ENCODE results near the gene COL18A1. TPM values are rescaled to one million over a fixed set of nuclear protein-coding genes. Genes with fewer than 3 reads are reported as not detected.

COL18A1 gene
- total and polyA plus RNA-seq, 4 donors, result 44.9 to 308 (median 232) TPM

- TF ChIP-seq TAF1 (conservative IDR thresholded peaks at IDR 0.05), result no peak
These were observed 26.6 kb upstream of the COL18A1 start (continued) for GRCh38 chr21:45378258-45378966.

GRCh38 chr21:45379171-45379900 lies 25.6 kb upstream of the COL18A1 start:
- no peak overlapping the region for H3K27ac ChIP-seq (ENCODE audit: low read depth in 1 of 2, low read length in 2 of 2)
- no peak for DNase-seq (ENCODE audit: low spot score)
- WGBS, result 83% methylated on average over 19 of the region's 21 CpGs

GRCh38 chr21:45379901-45380330 lies 25.0 kb upstream of the COL18A1 start:
- no peak for DNase-seq (ENCODE audit: low spot score)
- H3K27ac ChIP-seq (ENCODE audit: low read depth in 1 of 2, low read length in 2 of 2), result no peak overlapping the region
- no peaks in the 10 kb centered on the region for H3K36me3 ChIP-seq (ENCODE audit: control insufficient read depth in 4 of 4, insufficient read depth in 3 of 4, low read depth in 1 of 4, low read length in 3 of 4)
- H3K4me3 ChIP-seq (ENCODE audit: low read depth in 1 of 3, low read length in 3 of 3), result no peak overlapping the region
- TF ChIP-seq GABPA (IDR thresholded peaks at IDR 0.05 in 1 of 2, conservative IDR thresholded peaks at IDR 0.05 in 1 of 2) (no peak), RXRA (IDR thresholded peaks at IDR 0.05) (no peak), REST (IDR thresholded peaks at IDR 0.05) (no peak), ZBTB33 (IDR thresholded peaks at IDR 0.05) (no peak), JUND (IDR thresholded peaks at IDR 0.05) (no peak), FOXA1 (IDR thresholded peaks at IDR 0.05) (no peak), CTCF (IDR thresholded peaks at IDR 0.05; ENCODE audit: low read depth, low read length, missing input control) (no peak), EGR1 (IDR thresholded peaks at IDR 0.05; ENCODE audit: low read depth in 2 of 2) (no peak)
- H3K9ac ChIP-seq (ENCODE audit: low read depth in 1 of 2, low read length in 2 of 2), result no peak overlapping the region
- 96% methylated on average over 31 of the region's 35 CpGs for WGBS
- no peaks in the 10 kb centered on the region for H3K9me3 ChIP-seq (ENCODE audit: control insufficient read depth in 4 of 4, low read length in 3 of 4)
- H3K4me1 ChIP-seq (ENCODE audit: control insufficient read depth in 4 of 4, insufficient read depth in 4 of 4, low read length in 3 of 4), result no peaks in the 10 kb centered on the region
- no peaks in the 10 kb centered on the region for H3K27me3 ChIP-seq (ENCODE audit: control insufficient read depth in 4 of 4, insufficient read depth in 4 of 4, low read length in 3 of 4)

More at GRCh38 chr21:45379171-45379900, 25.6 kb upstream of the COL18A1 start:
- H3K9me3 ChIP-seq (ENCODE audit: control insufficient read depth in 4 of 4, low read length in 3 of 4), result no peaks in the 10 kb centered on the region
- H3K27me3 ChIP-seq (ENCODE audit: control insufficient read depth in 4 of 4, insufficient read depth in 4 of 4, low read length in 3 of 4), result no peaks in the 10 kb centered on the region
- TF ChIP-seq NR2F2 (IDR thresholded peaks at IDR 0.05), result no peak
- TF ChIP-seq TAF1 (conservative IDR thresholded peaks at IDR 0.05), result no peak
- TF ChIP-seq HNF4G (IDR thresholded peaks at IDR 0.05), result no peak
- TF ChIP-seq FOXA1 (IDR thresholded peaks at IDR 0.05), result no peak
- TF ChIP-seq REST (IDR thresholded peaks at IDR 0.05), result no peak
- no peaks in the 10 kb centered on the region for H3K4me1 ChIP-seq (ENCODE audit: control insufficient read depth in 4 of 4, insufficient read depth in 4 of 4, low read length in 3 of 4)
- H3K9ac ChIP-seq (ENCODE audit: low read depth in 1 of 2, low read length in 2 of 2), result no peak overlapping the region
- no peaks in the 10 kb centered on the region for H3K36me3 ChIP-seq (ENCODE audit: control insufficient read depth in 4 of 4, insufficient read depth in 3 of 4, low read depth in 1 of 4, low read length in 3 of 4)
- no peak overlapping the region for H3K4me3 ChIP-seq (ENCODE audit: low read depth in 1 of 3, low read length in 3 of 3)

Measured in liver (tissue), 9 donors.